Lower leg skin (tissue), 3 donors: ENCODE results near the gene C9orf50.

Experiments used
- POLR2A ChIP-seq, 2 donors: fragments of 450-650 bp; IDR thresholded peaks; one replicate each; pipeline ENCODE4 v1.6.1; 2016 to 2017; ENCODE audit warnings: antibody characterized with exemption in 2 of 2, mild to moderate bottlenecking in 1 of 2, moderate library complexity in 1 of 2
- TF ChIP-seq, protein P1 (sequence below), 3 donors: fragments of 450-650 bp; IDR thresholded peaks; one replicate each; pipeline ENCODE4 v1.5.1; 2016; ENCODE audit warnings: antibody characterized with exemption in 3 of 3, mild to moderate bottlenecking in 3 of 3, moderate library complexity in 2 of 3

DNA sequence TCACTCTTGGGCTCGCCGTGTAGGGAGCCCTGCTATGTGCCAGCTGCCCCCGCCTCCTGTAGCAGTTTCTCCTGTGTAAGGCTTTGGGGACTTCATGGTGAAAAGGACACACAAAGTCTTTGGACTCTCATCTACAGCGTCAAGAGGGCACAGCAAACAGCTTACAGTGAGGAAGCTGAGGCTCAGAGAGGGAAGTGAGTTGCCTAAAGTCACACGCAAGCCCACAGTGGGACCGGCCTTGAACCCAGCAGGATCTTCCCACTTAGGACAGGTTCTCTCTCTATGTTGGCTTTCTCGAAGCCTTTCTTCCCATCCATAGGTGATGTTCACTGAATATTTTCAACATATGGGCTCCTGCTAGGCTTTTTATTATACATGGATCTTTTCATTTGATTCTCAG lies 34.8 kb upstream of the C9orf50 start:
- TF ChIP-seq, protein P1, sequence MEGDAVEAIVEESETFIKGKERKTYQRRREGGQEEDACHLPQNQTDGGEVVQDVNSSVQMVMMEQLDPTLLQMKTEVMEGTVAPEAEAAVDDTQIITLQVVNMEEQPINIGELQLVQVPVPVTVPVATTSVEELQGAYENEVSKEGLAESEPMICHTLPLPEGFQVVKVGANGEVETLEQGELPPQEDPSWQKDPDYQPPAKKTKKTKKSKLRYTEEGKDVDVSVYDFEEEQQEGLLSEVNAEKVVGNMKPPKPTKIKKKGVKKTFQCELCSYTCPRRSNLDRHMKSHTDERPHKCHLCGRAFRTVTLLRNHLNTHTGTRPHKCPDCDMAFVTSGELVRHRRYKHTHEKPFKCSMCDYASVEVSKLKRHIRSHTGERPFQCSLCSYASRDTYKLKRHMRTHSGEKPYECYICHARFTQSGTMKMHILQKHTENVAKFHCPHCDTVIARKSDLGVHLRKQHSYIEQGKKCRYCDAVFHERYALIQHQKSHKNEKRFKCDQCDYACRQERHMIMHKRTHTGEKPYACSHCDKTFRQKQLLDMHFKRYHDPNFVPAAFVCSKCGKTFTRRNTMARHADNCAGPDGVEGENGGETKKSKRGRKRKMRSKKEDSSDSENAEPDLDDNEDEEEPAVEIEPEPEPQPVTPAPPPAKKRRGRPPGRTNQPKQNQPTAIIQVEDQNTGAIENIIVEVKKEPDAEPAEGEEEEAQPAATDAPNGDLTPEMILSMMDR (IDR thresholded peaks at IDR 0.05): no peak
- no peak for TF ChIP-seq POLR2A (IDR thresholded peaks at IDR 0.05)
